Rectal smooth muscle tissue (tissue), 1 donor: Measurements from ENCODE around the gene FADD.

Experiments
- H3K27ac ChIP-seq: one replicate; pipeline ENCODE4 v1.7.0; 2013; ENCODE audit warnings: low read depth, low read length, inconsistent platforms
- H3K27me3 ChIP-seq: one replicate; pipeline ENCODE4 v1.7.0; 2013; ENCODE audit warnings: low read length; ENCODE audit not compliant: control insufficient read depth, insufficient read depth
- H3K36me3 ChIP-seq: one replicate; pipeline ENCODE4 v1.7.0; 2013; ENCODE audit warnings: low read length; ENCODE audit not compliant: control insufficient read depth, insufficient read depth
- H3K4me1 ChIP-seq: one replicate; pipeline ENCODE4 v1.7.0; 2013; ENCODE audit warnings: low read length; ENCODE audit not compliant: control insufficient read depth, insufficient read depth
- H3K4me3 ChIP-seq: one replicate; pipeline ENCODE4 v1.7.0; 2013; ENCODE audit warnings: low read length
- H3K9ac ChIP-seq: one replicate; pipeline ENCODE4 v1.7.0; 2013; ENCODE audit warnings: low read length

FADD gene

GRCh38 chr11:70169127-70169526 lies 34.0 kb upstream of the FADD start:
- no peak overlapping the region for H3K27ac ChIP-seq

GRCh38 chr11:70169632-70170031 lies 33.5 kb upstream of the FADD start:
- no peak overlapping the region for H3K27ac ChIP-seq
- H3K4me3 ChIP-seq = no peak overlapping the region
- H3K4me1 ChIP-seq = no peaks in the 10 kb centered on the region
- no peak overlapping the region for H3K9ac ChIP-seq
- no peaks in the 10 kb centered on the region for H3K36me3 ChIP-seq
- no peaks in the 10 kb centered on the region for H3K27me3 ChIP-seq

More at GRCh38 chr11:70169127-70169526, 34.0 kb upstream of the FADD start:
- H3K4me3 ChIP-seq = no peak overlapping the region
- H3K27me3 ChIP-seq = no peaks in the 10 kb centered on the region
- no peaks in the 10 kb centered on the region for H3K36me3 ChIP-seq
- H3K4me1 ChIP-seq = no peaks in the 10 kb centered on the region
- no peak overlapping the region for H3K9ac ChIP-seq

GRCh38 chr11:70170596-70171210 lies 32.4 kb upstream of the FADD start:
- Histone ChIP-seq H3K4me3 (no peak overlapping the region), H3K4me1 (no peaks in the 10 kb centered on the region), H3K27ac (no peak overlapping the region), H3K36me3 (no peaks in the 10 kb centered on the region), H3K27me3 (no peaks in the 10 kb centered on the region), H3K9ac (no peak overlapping the region)

GRCh38 chr11:70173018-70173417 lies 30.1 kb upstream of the FADD start:
- no peak overlapping the region for H3K27ac ChIP-seq
- no peaks in the 10 kb centered on the region for H3K27me3 ChIP-seq
- H3K4me1 ChIP-seq = no peaks in the 10 kb centered on the region
- no peak overlapping the region for H3K4me3 ChIP-seq
- no peak overlapping the region for H3K9ac ChIP-seq
- no peaks in the 10 kb centered on the region for H3K36me3 ChIP-seq

GRCh38 chr11:70174547-70175235 lies 28.4 kb upstream of the FADD start:
- H3K27ac ChIP-seq = no peak overlapping the region
- H3K4me3 ChIP-seq = no peak overlapping the region
- H3K9ac ChIP-seq = no peak overlapping the region
- no peaks in the 10 kb centered on the region for H3K36me3 ChIP-seq
- H3K27me3 ChIP-seq = no peaks in the 10 kb centered on the region
- no peaks in the 10 kb centered on the region for H3K4me1 ChIP-seq

- Histone ChIP-seq H3K9ac (no peak overlapping the region), H3K27ac (no peak overlapping the region), H3K36me3 (no peaks in the 10 kb centered on the region), H3K4me3 (no peak overlapping the region), H3K27me3 (no peaks in the 10 kb centered on the region), H3K4me1 (no peaks in the 10 kb centered on the region)
Observed at GRCh38 chr11:70175236-70175698, 27.8 kb upstream of the FADD start.

GRCh38 chr11:70176940-70177689 lies 26.0 kb upstream of the FADD start:
- Histone ChIP-seq H3K27me3 (peaks cover 4% of the 10 kb centered on the region), H3K4me3 (no peak overlapping the region), H3K9ac (no peak overlapping the region), H3K4me1 (no peaks in the 10 kb centered on the region), H3K27ac (no peak overlapping the region), H3K36me3 (no peaks in the 10 kb centered on the region)

- H3K27me3 ChIP-seq = peaks cover 4% of the 10 kb centered on the region
- no peak overlapping the region for H3K4me3 ChIP-seq
- H3K9ac ChIP-seq = no peak overlapping the region
- H3K4me1 ChIP-seq = no peaks in the 10 kb centered on the region
- no peaks in the 10 kb centered on the region for H3K36me3 ChIP-seq
- H3K27ac ChIP-seq = no peak overlapping the region
Observed at GRCh38 chr11:70180906-70181305, 22.2 kb upstream of the FADD start.

- Histone ChIP-seq H3K9ac (no peak overlapping the region), H3K4me1 (no peaks in the 10 kb centered on the region), H3K4me3 (no peak overlapping the region), H3K36me3 (no peaks in the 10 kb centered on the region), H3K27me3 (peaks cover 4% of the 10 kb centered on the region), H3K27ac (no peak overlapping the region)
Observed at GRCh38 chr11:70182266-70182665, 20.8 kb upstream of the FADD start.

GRCh38 chr11:70183032-70183431 lies 20.1 kb upstream of the FADD start:
- Histone ChIP-seq H3K27me3 (peaks cover 4% of the 10 kb centered on the region), H3K9ac (no peak overlapping the region), H3K36me3 (no peaks in the 10 kb centered on the region), H3K4me3 (no peak overlapping the region), H3K27ac (no peak overlapping the region), H3K4me1 (no peaks in the 10 kb centered on the region)

- peaks cover 4% of the 10 kb centered on the region for H3K27me3 ChIP-seq
- no peak overlapping the region for H3K9ac ChIP-seq
- no peaks in the 10 kb centered on the region for H3K36me3 ChIP-seq
- H3K27ac ChIP-seq = no peak overlapping the region
- no peak overlapping the region for H3K4me3 ChIP-seq
- H3K4me1 ChIP-seq = no peaks in the 10 kb centered on the region
Observed at GRCh38 chr11:70183483-70184176, 19.5 kb upstream of the FADD start.

GRCh38 chr11:70184396-70184795 lies 18.7 kb upstream of the FADD start:
- H3K27ac ChIP-seq = no peak overlapping the region
- no peaks in the 10 kb centered on the region for H3K36me3 ChIP-seq
- no peaks in the 10 kb centered on the region for H3K4me1 ChIP-seq

More at GRCh38 chr11:70184396-70184795, 18.7 kb upstream of the FADD start:
- H3K27me3 ChIP-seq = peaks cover 4% of the 10 kb centered on the region
- no peak overlapping the region for H3K4me3 ChIP-seq
- H3K9ac ChIP-seq = no peak overlapping the region
